PC-9 (cell line): ENCODE results near the gene SPANXN3.

Experiments
- EZH2 ChIP-seq: fragments of 200-600 bp; sonication (generic); IDR thresholded peaks from 2 replicates; pipeline ENCODE4 v1.8.0; 2017; ENCODE audit warnings: antibody characterized with exemption, low read depth
- TF ChIP-seq, protein P1 (sequence below): fragments of 200-600 bp; sonication (generic); conservative IDR thresholded peaks from 2 replicates; pipeline ENCODE4 v1.6.1; 2017; ENCODE audit warnings: mixed run types, antibody characterized with exemption, mild to moderate bottlenecking, moderate library complexity

DNA sequence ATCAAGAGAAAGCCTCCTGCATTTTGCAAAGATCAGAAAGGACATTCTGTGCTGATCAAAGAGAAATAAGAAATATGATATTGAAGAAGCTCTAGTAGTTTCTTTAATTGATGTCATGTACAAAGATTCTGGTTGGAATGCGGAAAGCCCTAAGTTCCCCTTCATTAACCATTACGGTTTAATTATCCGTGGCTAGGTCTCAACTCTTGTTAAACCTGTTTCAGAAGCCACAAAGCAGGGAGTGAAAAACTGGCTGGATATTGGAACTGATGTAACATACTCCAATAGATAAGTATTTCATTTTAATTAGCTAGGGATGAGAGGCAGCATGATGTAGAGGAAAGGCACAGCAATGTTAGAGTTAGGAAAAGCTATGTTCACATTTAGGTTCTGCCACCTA is 55.7 kb downstream of the SPANXN3 start:
- TF ChIP-seq, protein P1, sequence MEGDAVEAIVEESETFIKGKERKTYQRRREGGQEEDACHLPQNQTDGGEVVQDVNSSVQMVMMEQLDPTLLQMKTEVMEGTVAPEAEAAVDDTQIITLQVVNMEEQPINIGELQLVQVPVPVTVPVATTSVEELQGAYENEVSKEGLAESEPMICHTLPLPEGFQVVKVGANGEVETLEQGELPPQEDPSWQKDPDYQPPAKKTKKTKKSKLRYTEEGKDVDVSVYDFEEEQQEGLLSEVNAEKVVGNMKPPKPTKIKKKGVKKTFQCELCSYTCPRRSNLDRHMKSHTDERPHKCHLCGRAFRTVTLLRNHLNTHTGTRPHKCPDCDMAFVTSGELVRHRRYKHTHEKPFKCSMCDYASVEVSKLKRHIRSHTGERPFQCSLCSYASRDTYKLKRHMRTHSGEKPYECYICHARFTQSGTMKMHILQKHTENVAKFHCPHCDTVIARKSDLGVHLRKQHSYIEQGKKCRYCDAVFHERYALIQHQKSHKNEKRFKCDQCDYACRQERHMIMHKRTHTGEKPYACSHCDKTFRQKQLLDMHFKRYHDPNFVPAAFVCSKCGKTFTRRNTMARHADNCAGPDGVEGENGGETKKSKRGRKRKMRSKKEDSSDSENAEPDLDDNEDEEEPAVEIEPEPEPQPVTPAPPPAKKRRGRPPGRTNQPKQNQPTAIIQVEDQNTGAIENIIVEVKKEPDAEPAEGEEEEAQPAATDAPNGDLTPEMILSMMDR, result no peak
- no peak for TF ChIP-seq EZH2
